GM23248 (cell line): Measurements from ENCODE around the gene XKR8.

Experiments used
- EZH2 ChIP-seq: fragments of 200-600 bp; sonication (generic); IDR thresholded peaks from 2 replicates; pipeline ENCODE4 v1.6.1; 2018; ENCODE audit warnings: antibody characterized with exemption, mild to moderate bottlenecking; ENCODE audit not compliant: insufficient read depth, poor library complexity, severe bottlenecking
- EZH2phosphoT487 ChIP-seq: fragments of 200-600 bp; sonication (generic); IDR thresholded peaks from 2 replicates; pipeline ENCODE4 v1.6.1; 2018; ENCODE audit warnings: antibody characterized with exemption, moderate library complexity, mild to moderate bottlenecking, low read depth; ENCODE audit not compliant: insufficient read depth

DNA sequence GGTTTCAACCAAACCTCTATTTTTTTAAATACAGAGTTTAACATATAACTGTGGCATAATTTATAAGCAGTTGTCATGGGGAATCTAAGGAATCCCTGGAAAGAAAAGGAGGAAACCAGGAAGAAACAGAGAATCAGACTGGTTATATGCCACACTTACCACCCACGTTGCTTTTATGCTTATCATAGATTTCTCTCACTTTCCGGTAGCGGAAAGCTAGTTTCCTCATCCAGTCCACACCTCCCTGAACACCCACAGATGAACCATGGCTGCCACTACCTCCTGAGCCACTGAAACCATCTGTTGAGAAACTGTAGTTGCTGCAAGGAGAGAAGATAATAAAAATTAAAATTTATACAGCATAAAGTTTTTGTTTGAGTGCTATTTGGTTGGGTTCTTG is 33.5 kb downstream of the XKR8 start:
- TF ChIP-seq EZH2, result no peak
- TF ChIP-seq EZH2phosphoT487, result no peak
